IMR-90 (cell line): ENCODE data around the gene TMEM209.
"Not testable (repeated sequence)": the region's sequence is repeated elsewhere in the genome, so short reads cannot be mapped to it uniquely, and the experiment has no call there.

ENCODE experiments used
- CEBPB ChIP-seq: IDR thresholded peaks from 2 replicates; pipeline ENCODE4 v1.6.1; 2012; ENCODE audit warnings: low read depth, low read length, improper control_type of control experiment
- ELK1 ChIP-seq: fragments of 150-350 bp; IDR thresholded peaks from 2 replicates; pipeline ENCODE4 v1.6.1; 2016; ENCODE audit warnings: low read depth, mild to moderate bottlenecking, low read length, moderate library complexity, borderline replicate concordance
- MAFK ChIP-seq: IDR thresholded peaks from 2 replicates; pipeline ENCODE4 v1.6.1; 2012; ENCODE audit warnings: low read depth, low read length, improper control_type of control experiment
- NFE2L2 ChIP-seq: fragments of 150-350 bp; IDR thresholded peaks from 2 replicates; pipeline ENCODE4 v1.6.1; 2016; ENCODE audit warnings: low read depth, mild to moderate bottlenecking, low read length
- POLR2A ChIP-seq: IDR thresholded peaks from 2 replicates; pipeline ENCODE4 v1.6.1; 2012; ENCODE audit warnings: mild to moderate bottlenecking, low read depth, low read length
- RAD21 ChIP-seq: IDR thresholded peaks from 2 replicates; pipeline ENCODE4 v1.6.1; 2012; ENCODE audit warnings: low read length, improper control_type of control experiment
- RFX5 ChIP-seq: IDR thresholded peaks from 2 replicates; pipeline ENCODE4 v1.8.0; 2012; ENCODE audit warnings: low read depth, mild to moderate bottlenecking, low read length, moderate library complexity
- SMC3 ChIP-seq: fragments of 150-350 bp; IDR thresholded peaks from 2 replicates; pipeline ENCODE4 v1.6.1; 2016; ENCODE audit warnings: low read depth, mild to moderate bottlenecking, antibody characterized with exemption, low read length, moderate library complexity
- USF2 ChIP-seq: fragments of 150-350 bp; IDR thresholded peaks from 2 replicates; pipeline ENCODE4 v1.6.1; 2017; ENCODE audit warnings: mild to moderate bottlenecking, antibody characterized with exemption, low read length, low read depth
- TF ChIP-seq, protein P1 (sequence below): conservative IDR thresholded peaks from 2 replicates; pipeline ENCODE4 v1.5.1; 2012; ENCODE audit warnings: mild to moderate bottlenecking, low read depth, low read length, improper control_type of control experiment

- TF ChIP-seq, protein P1, sequence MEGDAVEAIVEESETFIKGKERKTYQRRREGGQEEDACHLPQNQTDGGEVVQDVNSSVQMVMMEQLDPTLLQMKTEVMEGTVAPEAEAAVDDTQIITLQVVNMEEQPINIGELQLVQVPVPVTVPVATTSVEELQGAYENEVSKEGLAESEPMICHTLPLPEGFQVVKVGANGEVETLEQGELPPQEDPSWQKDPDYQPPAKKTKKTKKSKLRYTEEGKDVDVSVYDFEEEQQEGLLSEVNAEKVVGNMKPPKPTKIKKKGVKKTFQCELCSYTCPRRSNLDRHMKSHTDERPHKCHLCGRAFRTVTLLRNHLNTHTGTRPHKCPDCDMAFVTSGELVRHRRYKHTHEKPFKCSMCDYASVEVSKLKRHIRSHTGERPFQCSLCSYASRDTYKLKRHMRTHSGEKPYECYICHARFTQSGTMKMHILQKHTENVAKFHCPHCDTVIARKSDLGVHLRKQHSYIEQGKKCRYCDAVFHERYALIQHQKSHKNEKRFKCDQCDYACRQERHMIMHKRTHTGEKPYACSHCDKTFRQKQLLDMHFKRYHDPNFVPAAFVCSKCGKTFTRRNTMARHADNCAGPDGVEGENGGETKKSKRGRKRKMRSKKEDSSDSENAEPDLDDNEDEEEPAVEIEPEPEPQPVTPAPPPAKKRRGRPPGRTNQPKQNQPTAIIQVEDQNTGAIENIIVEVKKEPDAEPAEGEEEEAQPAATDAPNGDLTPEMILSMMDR, result not testable (repeated sequence)
- not testable (repeated sequence) for TF ChIP-seq USF2, SMC3, POLR2A, RFX5, ELK1, RAD21, NFE2L2, MAFK, CEBPB
Observed at GRCh38 chr7:130249626-130250025, 44.4 kb upstream of the TMEM209 start.
